Bronchial epithelial cell (primary cell): Measurements from ENCODE around the gene CFAP107. TPM values are rescaled to one million over a fixed set of nuclear protein-coding genes. Genes with fewer than 3 reads are reported as not detected.

Source experiments
- DNase-seq: peaks from one replicate; pipeline ENCODE4 v3.0.0-alpha.2; 2010; ENCODE audit warnings: low read depth
- FAIRE-seq: peaks from 2 replicates; lab custom pipeline; 2011; peaks lifted over from hg19 to GRCh38; lab: Jason Lieb, UNC
- H3K27me3 ChIP-seq: 2 replicates; pipeline ENCODE4 v1.5.1; 2011; ENCODE audit warnings: low read length; ENCODE audit not compliant: control insufficient read depth, insufficient read depth
- H3K36me3 ChIP-seq: 2 replicates; pipeline ENCODE4 v1.5.1; 2011; ENCODE audit warnings: low read length; ENCODE audit not compliant: control insufficient read depth, insufficient read depth
- H3K4me3 ChIP-seq: 2 replicates; pipeline ENCODE4 v1.5.1; 2011; ENCODE audit warnings: mild to moderate bottlenecking, low read depth, low read length, control low read depth
- total RNA-seq: library from RNA; depleted of rRNA; stranded (reverse); fragments of >200 nt; gene quantifications from 2 replicates; pipeline ENCODE4 v1.2.1, GENCODE V29; 2014
- TF ChIP-seq, protein P1 (sequence below): IDR thresholded peaks from 2 replicates; pipeline ENCODE4 v1.5.1; 2011; ENCODE audit warnings: mild to moderate bottlenecking, moderate library complexity, low read length, control low read depth, inconsistent platforms; ENCODE audit not compliant: insufficient read depth, severe bottlenecking

Gene CFAP107
- total RNA-seq, 1 donor from 2014 or later: not detected

DNA sequence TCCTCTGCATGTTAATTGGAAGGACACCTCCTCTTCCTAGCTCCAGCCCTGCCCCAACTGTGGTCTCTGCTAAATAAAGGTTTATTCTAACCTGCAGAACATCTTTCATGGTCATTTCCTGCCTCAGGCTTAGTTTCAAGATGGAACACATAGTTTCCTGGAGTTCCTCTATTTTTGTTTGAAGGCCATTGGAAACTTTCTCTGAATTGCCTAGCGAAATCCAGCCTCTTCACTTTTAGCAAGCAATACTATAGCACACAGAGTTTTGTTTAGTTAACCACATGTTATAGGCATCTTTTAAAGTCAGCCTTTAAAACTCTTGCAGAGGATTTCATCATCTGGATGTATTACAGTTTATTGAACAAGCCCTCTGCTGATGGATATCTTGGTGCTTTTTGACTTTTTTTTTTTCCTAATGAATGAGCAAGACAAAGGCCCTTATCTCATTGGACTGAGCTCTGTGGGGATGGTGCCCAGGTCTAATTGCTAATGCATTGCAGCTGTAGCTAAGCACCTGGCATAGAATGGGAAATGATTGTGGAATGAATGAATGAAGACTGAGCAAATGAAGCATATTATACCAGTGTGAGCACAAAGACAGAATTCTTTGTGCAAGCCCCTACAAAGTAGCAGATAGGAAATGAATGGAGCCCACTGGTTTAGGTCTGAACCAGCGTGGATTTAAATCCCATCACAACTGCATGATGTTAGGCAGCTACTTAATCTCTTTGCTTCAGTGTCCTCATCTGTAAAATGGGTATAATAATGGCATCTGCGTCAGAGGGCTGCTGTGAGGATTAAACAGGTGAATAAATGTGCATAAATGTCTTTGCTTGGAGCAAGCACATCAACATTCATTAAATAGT is 641 bp upstream of the CFAP107 start:
- DNase-seq: no peak
- no peak for FAIRE-seq
- Histone ChIP-seq H3K36me3 (no peaks in the 10 kb centered on the region), H3K27me3 (no peaks in the 10 kb centered on the region), H3K4me3 (no peak overlapping the region)
- TF ChIP-seq, protein P1, sequence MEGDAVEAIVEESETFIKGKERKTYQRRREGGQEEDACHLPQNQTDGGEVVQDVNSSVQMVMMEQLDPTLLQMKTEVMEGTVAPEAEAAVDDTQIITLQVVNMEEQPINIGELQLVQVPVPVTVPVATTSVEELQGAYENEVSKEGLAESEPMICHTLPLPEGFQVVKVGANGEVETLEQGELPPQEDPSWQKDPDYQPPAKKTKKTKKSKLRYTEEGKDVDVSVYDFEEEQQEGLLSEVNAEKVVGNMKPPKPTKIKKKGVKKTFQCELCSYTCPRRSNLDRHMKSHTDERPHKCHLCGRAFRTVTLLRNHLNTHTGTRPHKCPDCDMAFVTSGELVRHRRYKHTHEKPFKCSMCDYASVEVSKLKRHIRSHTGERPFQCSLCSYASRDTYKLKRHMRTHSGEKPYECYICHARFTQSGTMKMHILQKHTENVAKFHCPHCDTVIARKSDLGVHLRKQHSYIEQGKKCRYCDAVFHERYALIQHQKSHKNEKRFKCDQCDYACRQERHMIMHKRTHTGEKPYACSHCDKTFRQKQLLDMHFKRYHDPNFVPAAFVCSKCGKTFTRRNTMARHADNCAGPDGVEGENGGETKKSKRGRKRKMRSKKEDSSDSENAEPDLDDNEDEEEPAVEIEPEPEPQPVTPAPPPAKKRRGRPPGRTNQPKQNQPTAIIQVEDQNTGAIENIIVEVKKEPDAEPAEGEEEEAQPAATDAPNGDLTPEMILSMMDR: no peak

DNA sequence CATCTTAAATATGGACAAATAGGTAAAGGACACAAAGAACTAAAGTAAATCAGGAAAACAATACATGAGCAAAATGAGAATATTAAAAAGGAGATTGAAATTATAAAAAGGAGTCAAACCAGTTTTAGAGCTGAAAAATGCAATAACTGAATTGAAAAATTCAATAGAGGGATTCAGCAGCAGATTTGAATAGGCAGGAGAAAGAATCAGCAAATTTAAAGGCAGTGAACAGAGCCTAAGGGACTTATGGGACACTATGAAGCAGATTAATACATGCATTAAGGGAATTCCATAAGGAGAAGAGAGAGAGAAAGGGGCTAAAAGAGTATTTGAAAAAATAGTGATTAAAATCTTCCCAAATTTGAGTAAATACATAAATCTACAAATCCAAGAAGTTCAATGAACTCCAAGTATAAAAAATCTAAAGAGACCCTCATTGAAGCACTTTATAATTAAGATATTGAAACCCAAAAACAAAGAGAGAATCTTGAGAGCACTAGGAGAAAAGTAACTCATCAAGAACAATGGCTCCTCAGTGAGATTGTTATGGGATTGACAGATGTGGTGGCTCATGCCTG is 2.9 kb downstream of the CFAP107 start:
- Histone ChIP-seq H3K27me3 (no peaks in the 10 kb centered on the region), H3K4me3 (no peak overlapping the region), H3K36me3 (no peaks in the 10 kb centered on the region)
- DNase-seq (no peak), FAIRE-seq (no peak)
- TF ChIP-seq, protein P1: no peak

DNA sequence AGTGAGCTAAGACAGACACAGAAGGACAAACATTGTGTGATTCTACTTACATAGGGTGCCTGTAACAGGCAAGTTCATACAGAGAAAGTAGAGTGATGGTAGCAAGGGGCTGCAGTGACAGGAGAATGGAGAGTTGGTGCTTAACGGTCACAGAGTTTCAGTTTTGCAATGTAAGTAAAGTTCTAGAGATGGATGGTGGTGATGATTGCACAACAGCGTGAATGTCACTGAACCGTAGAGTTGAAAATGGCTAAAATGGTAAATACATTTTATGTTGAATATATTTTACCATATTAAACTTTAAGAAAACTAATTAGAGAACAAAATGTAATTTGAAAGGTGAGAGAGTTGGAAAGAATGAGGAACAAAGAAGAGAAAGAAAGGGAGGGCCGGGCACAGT is 8.7 kb downstream of the CFAP107 start:
- no peak for DNase-seq
- Histone ChIP-seq H3K4me3 (no peak overlapping the region), H3K36me3 (no peaks in the 10 kb centered on the region), H3K27me3 (no peaks in the 10 kb centered on the region)
- no peak for FAIRE-seq
- TF ChIP-seq, protein P1: no peak

DNA sequence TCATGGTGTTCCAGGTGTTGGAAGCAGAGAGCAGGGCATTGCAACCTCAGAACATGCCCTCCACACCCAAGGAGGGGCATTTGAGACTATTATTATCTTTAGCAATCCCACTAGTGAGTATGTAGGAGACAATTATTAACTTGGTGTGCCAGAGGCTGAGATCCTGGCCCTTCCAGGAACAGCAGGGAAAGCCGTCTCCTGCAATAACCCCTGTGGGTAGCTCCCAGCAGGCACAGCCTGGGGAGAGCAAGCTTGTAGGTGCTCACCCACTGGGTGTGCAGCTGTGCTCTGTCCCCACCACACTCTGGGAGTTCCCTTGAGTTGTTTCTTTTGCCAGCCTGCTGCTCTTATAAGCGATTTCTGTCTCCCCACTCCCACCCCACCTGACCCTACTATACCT is 10.3 kb downstream of the CFAP107 start:
- DNase-seq (no peak), FAIRE-seq (no peak)
- no peaks in the 10 kb centered on the region for H3K36me3 ChIP-seq
- TF ChIP-seq, protein P1: no peak
- H3K4me3 ChIP-seq: no peak overlapping the region
- H3K27me3 ChIP-seq: no peaks in the 10 kb centered on the region

DNA sequence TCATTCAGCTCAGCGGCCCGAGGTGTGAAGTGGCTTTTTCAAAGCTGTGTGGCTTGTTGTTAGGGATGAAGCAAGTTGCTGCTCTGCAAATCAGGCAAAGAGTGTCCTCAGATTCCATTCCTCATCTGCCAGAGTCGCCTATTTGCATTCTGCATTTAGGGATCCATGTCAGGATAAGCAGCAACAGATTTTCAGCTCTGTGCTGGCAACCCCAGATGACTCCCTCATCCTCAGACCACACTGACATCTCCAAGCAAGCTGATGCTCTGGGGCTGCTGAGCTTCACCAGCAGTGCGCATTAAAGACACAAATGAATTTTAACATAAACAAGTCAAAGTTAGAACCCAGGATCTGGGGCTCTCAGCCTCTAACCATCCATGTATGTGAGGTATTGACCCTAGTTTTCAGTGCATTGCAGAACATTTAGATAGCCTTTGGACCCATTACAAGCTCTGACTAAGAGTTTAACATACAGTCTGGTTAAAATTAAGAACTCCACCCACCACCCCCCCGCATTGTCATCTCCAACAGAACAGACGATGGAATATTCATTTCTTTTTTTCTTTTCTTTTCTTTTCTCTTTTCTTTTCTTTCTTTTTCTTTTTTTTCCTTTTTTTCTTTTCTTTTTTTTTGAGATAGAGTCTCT is 10.9 kb downstream of the CFAP107 start:
- FAIRE-seq (no peak), DNase-seq (no peak)
- Histone ChIP-seq H3K4me3 (no peak overlapping the region), H3K27me3 (no peaks in the 10 kb centered on the region), H3K36me3 (no peaks in the 10 kb centered on the region)
- TF ChIP-seq, protein P1: no peak
